Measurements from ENCODE around the gene ITPKC. TPM values are rescaled to one million over a fixed set of nuclear protein-coding genes. Genes with fewer than 3 reads are reported as not detected.

ITPKC gene
- total and polyA plus RNA-seq, 9 of the 15 experiments (the other 6 are each of a cell fraction or from before 2014, with no cell fraction given), result 0.08 to 9.3 (median 5.8) TPM

- Histone ChIP-seq H3K9me3 (replicated peaks; ENCODE audit: control insufficient read depth, insufficient read depth, low read depth, low read length) (no peaks in the 10 kb centered on the region), H3K4me1 (replicated peaks in 1 of 2; ENCODE audit: control insufficient read depth in 2 of 2, insufficient read depth in 2 of 2, low read length in 2 of 2) (no peaks in the 10 kb centered on the region), H3K9me1 (ENCODE audit: control insufficient read depth, insufficient read depth, low read length) (peaks cover 2% of the 10 kb centered on the region), H3K4me2 (ENCODE audit: insufficient read depth, low read length) (no peak overlapping the region), H3K27ac (ENCODE audit: extremely low read depth, low read depth, low read length) (no peak overlapping the region), H3K36me3 (ENCODE audit: control insufficient read depth, insufficient read depth, low read length) (peaks cover 72% of the 10 kb centered on the region), H3K79me2 (ENCODE audit: control insufficient read depth, insufficient read depth, low read length) (no peaks in the 10 kb centered on the region), H3K27me3 (ENCODE audit: control insufficient read depth in 2 of 2, insufficient read depth in 2 of 2, low read length in 2 of 2) (no peaks in the 10 kb centered on the region), H4K20me1 (replicated peaks; ENCODE audit: control insufficient read depth, insufficient read depth, low read length) (no peaks in the 10 kb centered on the region), H2AFZ (ENCODE audit: low read depth, low read length) (no peak overlapping the region), H3K4me3 (no peak overlapping the region), H3K9ac (ENCODE audit: insufficient read depth in 1 of 2, low read depth in 2 of 2, low read length in 2 of 2) (no peak overlapping the region; a peak in 1 of 4 replicates)
- ChIA-PET CTCF (ENCODE audit: low intra/inter-chr PET ratio) (no interaction called here), POLR2A (interaction anchor here (0.8 to 1.2 kb wide), 4 partner anchors 12 to 213 kb away, joined by 3 to 6 read pairs (median 4); partner anchors contain the start of gene ACTMAP)
- ATAC-seq (no peak), DNase-seq (ENCODE audit: extremely low read depth in 1 of 4, low spot score in 3 of 4) (no peak), FAIRE-seq (no peak)
- 88% methylated on average over 13 of the region's 13 CpGs for WGBS (ENCODE audit: insufficient coverage, low coverage, missing lambda C conversion rate)
- TF ChIP-seq POLR2G (IDR thresholded peaks at IDR 0.05; ENCODE audit: low read depth, low read length), result no peak
- TF ChIP-seq NFYB (IDR thresholded peaks at IDR 0.05; ENCODE audit: extremely low read depth, insufficient read length), result no peak
- 0 out of 2 replicates have a peak, but pooled peaks have one; percentile 16 for TF ChIP-seq RBFOX2 (IDR thresholded peaks at IDR 0.05; ENCODE audit: low read depth, low read length)
- no peak for TF ChIP-seq SMAD1 (IDR thresholded peaks at IDR 0.05; ENCODE audit: low read depth, low read length, partially characterized antibody)
- intact Hi-C loops (cut with micrococcal nuclease) (no loop called here), in situ Hi-C loops (cut with MboI) (no loop called here)
- no TSS peak for BruUV-seq (replicated peaks)
Measured at GRCh38 chr19:40733149-40733548, 16.2 kb downstream of the ITPKC start.

- intact Hi-C loops (cut with micrococcal nuclease), result no loop called here
- no peak for DNase-seq (ENCODE audit: extremely low read depth in 1 of 4, low spot score in 3 of 4)
- Histone ChIP-seq H4K20me1 (replicated peaks; ENCODE audit: control insufficient read depth, insufficient read depth, low read length) (0 out of 2 replicates have a peak, but pooled peaks cover 3% of the 10 kb centered on the region), H3K27me3 (ENCODE audit: control insufficient read depth in 2 of 2, insufficient read depth in 2 of 2, low read length in 2 of 2) (no peaks in the 10 kb centered on the region), H3K9ac (ENCODE audit: insufficient read depth in 1 of 2, low read depth in 2 of 2, low read length in 2 of 2) (no peak overlapping the region), H2AFZ (ENCODE audit: low read depth, low read length) (no peak overlapping the region), H3K9me1 (ENCODE audit: control insufficient read depth, insufficient read depth, low read length) (no peaks in the 10 kb centered on the region), H3K79me2 (ENCODE audit: control insufficient read depth, insufficient read depth, low read length) (no peaks in the 10 kb centered on the region), H3K9me3 (replicated peaks; ENCODE audit: control insufficient read depth, insufficient read depth, low read depth, low read length) (no peaks in the 10 kb centered on the region), H3K4me2 (ENCODE audit: insufficient read depth, low read length) (no peak overlapping the region), H3K4me3 (no peak overlapping the region), H3K27ac (ENCODE audit: extremely low read depth, low read depth, low read length) (no peak overlapping the region), H3K36me3 (ENCODE audit: control insufficient read depth, insufficient read depth, low read length) (peaks cover 78% of the 10 kb centered on the region), H3K4me1 (replicated peaks in 1 of 2; ENCODE audit: control insufficient read depth in 2 of 2, insufficient read depth in 2 of 2, low read length in 2 of 2) (peaks cover 0 to 11% of the 10 kb centered on the region in 2 experiments; a peak in 2 of 5 replicates)
- ChIA-PET POLR2A (interaction anchor here (1.2 kb wide), 2 partner anchors 10 to 15 kb away, joined by 3 to 4 read pairs; partner anchors contain the start of genes ACTMAP and SNRPA), CTCF (ENCODE audit: low intra/inter-chr PET ratio) (no interaction called here)
- no TSS peak for BruUV-seq (replicated peaks)
- ATAC-seq, result no peak
- TF ChIP-seq ZFP36 (IDR thresholded peaks at IDR 0.05; ENCODE audit: low read depth, low read length, partially characterized antibody), result peak; percentile 88
- TF ChIP-seq CGGBP1 (CRISPR knock-in tag; IDR thresholded peaks at IDR 0.05), result no peak
- no peak for TF ChIP-seq ZNF584 (CRISPR knock-in tag; IDR thresholded peaks at IDR 0.05; ENCODE audit: low read depth)
- TF ChIP-seq FOXP4 (CRISPR knock-in tag; IDR thresholded peaks at IDR 0.05; ENCODE audit: borderline replicate concordance), result no peak
- TF ChIP-seq NELFE (IDR thresholded peaks at IDR 0.05; ENCODE audit: insufficient read depth, insufficient read length), result no peak
- in situ Hi-C loops (cut with MboI), result no loop called here
- no peak for FAIRE-seq
- 82% methylated on average over 11 of the region's 11 CpGs for WGBS (ENCODE audit: insufficient coverage, low coverage, missing lambda C conversion rate)
Measured at GRCh38 chr19:40735013-40735771, 18.3 kb downstream of the ITPKC start.
